Ovary (tissue), 3 donors: ENCODE results near the gene PHC1.

Experiments
- CTCF ChIP-seq, 3 donors: fragments of 450-650 bp in 2 of 3; fragments of 200-600 bp in 1 of 3; IDR thresholded peaks; one replicate each; pipeline versions ENCODE4 v1.5.1 to v1.8.0; 2016 to 2022; ENCODE audit warnings: antibody characterized with exemption in 3 of 3, mild to moderate bottlenecking in 1 of 3
- EP300 ChIP-seq: sonication (generic); formaldehyde crosslinking; IDR thresholded peaks from one replicate; pipeline ENCODE4 v1.6.1; 2017; ENCODE audit warnings: antibody characterized with exemption
- POLR2A ChIP-seq: fragments of 450-650 bp; IDR thresholded peaks from one replicate; pipeline ENCODE4 v1.6.1; 2017; ENCODE audit warnings: antibody characterized with exemption, mild to moderate bottlenecking, moderate library complexity
- donor health status: DM: no; HTN: no; CAD: no.

GRCh38 chr12:8914716-8915526 lies 612 bp downstream of the PHC1 start:
- TF ChIP-seq EP300, result no peak
- TF ChIP-seq CTCF (IDR thresholded peaks at IDR 0.05), result no peak
- no peak for TF ChIP-seq POLR2A
